ENCODE measurements around the gene RAPGEF6.

DNA sequence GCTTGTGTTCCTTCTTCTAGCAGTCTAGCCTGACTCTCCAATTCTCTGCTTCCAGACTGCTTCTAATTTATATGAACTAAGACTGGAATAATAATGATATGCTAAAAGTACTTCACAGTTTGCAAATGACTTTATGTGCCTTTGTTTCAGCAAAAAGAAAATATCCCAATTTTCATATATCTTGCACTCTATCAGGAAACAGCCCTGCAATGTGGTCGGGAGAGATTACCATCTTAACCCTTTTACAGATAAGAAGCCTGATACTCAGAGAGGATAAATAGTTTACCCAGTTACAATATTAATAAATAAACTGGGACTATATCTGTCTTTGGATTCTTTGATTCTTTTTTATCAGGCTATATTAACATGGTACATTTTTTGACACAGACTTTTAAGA, 245.2 kb downstream of the RAPGEF6 start:
- TF ChIP-seq, protein P1, sequence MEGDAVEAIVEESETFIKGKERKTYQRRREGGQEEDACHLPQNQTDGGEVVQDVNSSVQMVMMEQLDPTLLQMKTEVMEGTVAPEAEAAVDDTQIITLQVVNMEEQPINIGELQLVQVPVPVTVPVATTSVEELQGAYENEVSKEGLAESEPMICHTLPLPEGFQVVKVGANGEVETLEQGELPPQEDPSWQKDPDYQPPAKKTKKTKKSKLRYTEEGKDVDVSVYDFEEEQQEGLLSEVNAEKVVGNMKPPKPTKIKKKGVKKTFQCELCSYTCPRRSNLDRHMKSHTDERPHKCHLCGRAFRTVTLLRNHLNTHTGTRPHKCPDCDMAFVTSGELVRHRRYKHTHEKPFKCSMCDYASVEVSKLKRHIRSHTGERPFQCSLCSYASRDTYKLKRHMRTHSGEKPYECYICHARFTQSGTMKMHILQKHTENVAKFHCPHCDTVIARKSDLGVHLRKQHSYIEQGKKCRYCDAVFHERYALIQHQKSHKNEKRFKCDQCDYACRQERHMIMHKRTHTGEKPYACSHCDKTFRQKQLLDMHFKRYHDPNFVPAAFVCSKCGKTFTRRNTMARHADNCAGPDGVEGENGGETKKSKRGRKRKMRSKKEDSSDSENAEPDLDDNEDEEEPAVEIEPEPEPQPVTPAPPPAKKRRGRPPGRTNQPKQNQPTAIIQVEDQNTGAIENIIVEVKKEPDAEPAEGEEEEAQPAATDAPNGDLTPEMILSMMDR (IDR thresholded peaks at IDR 0.05) = no peak
- no peak for TF ChIP-seq SIN3A (IDR thresholded peaks at IDR 0.05; ENCODE audit: borderline replicate concordance, insufficient read depth, low read depth, low read length)
